Prostate gland (tissue), 2 donors: ENCODE measurements around the gene TNRC6A. TPM values are rescaled to one million over a fixed set of nuclear protein-coding genes. Genes with fewer than 3 reads are reported as not detected.
"Not testable (repeated sequence)": the region's sequence is repeated elsewhere in the genome, so short reads cannot be mapped to it uniquely, and the experiment has no call there.

Experiments used
- DNase-seq: peaks from one replicate; pipeline ENCODE4 v3.0.0-alpha.2; 2019; ENCODE audit warnings: low spot score
- H3K27ac ChIP-seq, 2 donors: fragments of 200-600 bp; sonication (generic); 2 replicates each; pipeline ENCODE4 v1.5.1; 2017 to 2019
- H3K27me3 ChIP-seq: fragments of 200-600 bp; sonication (generic); replicated peaks from 2 replicates; pipeline ENCODE4 v1.5.1; 2019; ENCODE audit not compliant: insufficient read depth
- H3K36me3 ChIP-seq, 2 donors: fragments of 200-600 bp; sonication (generic); 1 replicate in 1 of 2; 2 replicates in 1 of 2; pipeline versions ENCODE4 v1.5.1 to v1.8.1; 2017 to 2019
- H3K4me1 ChIP-seq: fragments of 200-600 bp; sonication (generic); replicated peaks from 2 replicates; pipeline ENCODE4 v1.5.1; 2019
- H3K4me3 ChIP-seq, 2 donors: fragments of 200-600 bp; sonication (generic); 2 replicates each; pipeline ENCODE4 v1.5.1; 2017 to 2019
- H3K9me3 ChIP-seq: fragments of 200-600 bp; sonication (generic); 2 replicates; pipeline ENCODE4 v1.5.1; 2017
- POLR2A ChIP-seq: fragments of 450-650 bp; IDR thresholded peaks from one replicate; pipeline ENCODE4 v1.6.1; 2016; ENCODE audit warnings: antibody characterized with exemption, mild to moderate bottlenecking
- POLR2AphosphoS5 ChIP-seq: sonication (generic); formaldehyde crosslinking; IDR thresholded peaks from one replicate; pipeline ENCODE4 v1.6.1; 2017; ENCODE audit warnings: antibody characterized with exemption
- WGBS: methylation state at CpG from one replicate; pipeline ENCODE4 v1.1.5; 2018; 5-methylcytosine and 5-hydroxymethylcytosine counted together
- intact Hi-C: fragments of 100-400 bp; cut with DNase I; formaldehyde crosslinking; loops from one replicate; pipeline ENCODE4 v1.14.2; 2022
- total RNA-seq, 2 donors: library from RNA; depleted of rRNA; stranded (reverse); fragments of >200 nt; gene quantifications; one replicate each; pipeline ENCODE4 v1.1.0, GENCODE V29; 2016
- TF ChIP-seq, protein P1 (sequence below), 4 experiments: fragments of 200-600 bp in 2 of 4; fragments of 450-650 bp in 2 of 4; sonication (generic) in 2 of 4; IDR thresholded peaks; 1 replicate in 3 of 4; 2 replicates in 1 of 4; pipeline ENCODE4 v1.5.1; 2016 to 2019; ENCODE audit warnings: antibody characterized with exemption in 4 of 4, mild to moderate bottlenecking in 2 of 4, moderate library complexity in 2 of 4

The TNRC6A gene
- total RNA-seq, 2 donors from 2014 or later: 37.5 to 65.5 TPM

DNA sequence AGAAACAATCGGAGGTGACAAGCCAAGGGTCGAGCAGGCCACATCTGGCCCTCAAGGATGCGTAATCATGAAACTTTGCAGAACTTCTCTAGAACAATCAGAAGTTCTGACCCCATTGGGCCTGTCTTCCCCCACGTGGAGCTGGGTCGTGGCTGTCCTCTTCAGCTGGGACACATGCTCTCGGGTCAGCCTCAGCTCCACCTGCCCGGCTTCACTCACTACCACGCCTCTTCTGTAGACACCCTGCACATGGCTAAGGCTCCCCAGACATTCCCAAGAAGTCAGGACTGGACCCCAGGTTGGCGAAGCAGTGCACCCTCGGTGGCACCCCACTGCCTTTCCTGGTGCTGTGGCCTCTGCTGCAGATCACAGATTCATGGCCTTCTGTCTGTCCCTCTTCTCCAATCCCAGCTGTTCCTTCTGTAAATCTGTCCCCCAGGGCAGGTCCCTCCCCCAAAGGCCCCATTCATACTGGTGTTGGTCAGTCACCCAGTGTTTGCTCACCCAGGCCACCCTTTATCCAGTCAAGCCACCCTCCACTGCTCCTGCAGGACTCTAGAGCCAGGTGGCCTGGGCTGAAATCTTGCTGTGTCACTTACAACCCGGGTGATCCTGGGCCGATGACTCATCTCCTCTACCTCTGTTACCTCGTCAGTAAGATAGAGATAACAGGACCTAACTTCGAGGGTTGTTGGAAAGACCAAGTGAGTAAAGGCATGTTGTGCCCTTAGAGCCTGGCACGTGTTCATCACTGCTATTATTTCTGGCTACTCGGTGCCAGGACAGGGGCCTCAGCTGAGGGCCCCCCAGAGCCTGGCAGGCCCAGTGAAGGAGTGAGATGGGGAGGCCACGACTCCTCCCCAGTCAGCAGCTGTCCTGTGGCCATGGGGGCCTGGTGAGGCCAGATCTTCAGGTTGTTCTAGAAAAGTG lies 114.9 kb downstream of the TNRC6A start:
- H3K36me3 ChIP-seq: no peaks in the 10 kb centered on the region
- intact Hi-C loops: no loop called here
- no peak for TF ChIP-seq POLR2A
- WGBS: 82% methylated on average over 17 of the region's 17 CpGs
- no peaks in the 10 kb centered on the region for H3K27me3 ChIP-seq
- H3K4me1 ChIP-seq: no peaks in the 10 kb centered on the region
- no peaks in the 10 kb centered on the region for H3K9me3 ChIP-seq
- DNase-seq: no peak
- H3K27ac ChIP-seq: no peak overlapping the region
- no peak overlapping the region for H3K4me3 ChIP-seq

DNA sequence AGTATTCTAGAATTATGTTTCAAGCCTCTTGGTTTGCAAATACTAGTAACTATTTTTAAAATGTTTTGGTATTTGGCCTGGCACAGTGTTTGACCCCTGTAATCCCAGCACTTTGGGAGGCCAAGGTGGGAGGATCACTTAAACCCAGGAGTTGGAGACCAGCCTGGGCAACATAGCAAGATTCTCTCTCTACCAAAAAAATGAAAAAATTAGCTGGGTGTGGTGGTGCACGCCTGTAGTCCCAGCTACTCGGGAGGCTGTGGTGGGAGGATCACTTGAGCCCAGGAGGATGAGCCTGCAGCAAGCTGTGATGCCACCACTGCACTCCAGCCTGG lies 115.5 kb downstream of the TNRC6A start:
- intact Hi-C loops, H3K4me1 ChIP-seq, H3K27me3 ChIP-seq, H3K4me3 ChIP-seq, H3K9me3 ChIP-seq, DNase-seq, H3K27ac ChIP-seq, H3K36me3 ChIP-seq: not testable (repeated sequence)
- 95% methylated on average over 2 of the region's 2 CpGs for WGBS

DNA sequence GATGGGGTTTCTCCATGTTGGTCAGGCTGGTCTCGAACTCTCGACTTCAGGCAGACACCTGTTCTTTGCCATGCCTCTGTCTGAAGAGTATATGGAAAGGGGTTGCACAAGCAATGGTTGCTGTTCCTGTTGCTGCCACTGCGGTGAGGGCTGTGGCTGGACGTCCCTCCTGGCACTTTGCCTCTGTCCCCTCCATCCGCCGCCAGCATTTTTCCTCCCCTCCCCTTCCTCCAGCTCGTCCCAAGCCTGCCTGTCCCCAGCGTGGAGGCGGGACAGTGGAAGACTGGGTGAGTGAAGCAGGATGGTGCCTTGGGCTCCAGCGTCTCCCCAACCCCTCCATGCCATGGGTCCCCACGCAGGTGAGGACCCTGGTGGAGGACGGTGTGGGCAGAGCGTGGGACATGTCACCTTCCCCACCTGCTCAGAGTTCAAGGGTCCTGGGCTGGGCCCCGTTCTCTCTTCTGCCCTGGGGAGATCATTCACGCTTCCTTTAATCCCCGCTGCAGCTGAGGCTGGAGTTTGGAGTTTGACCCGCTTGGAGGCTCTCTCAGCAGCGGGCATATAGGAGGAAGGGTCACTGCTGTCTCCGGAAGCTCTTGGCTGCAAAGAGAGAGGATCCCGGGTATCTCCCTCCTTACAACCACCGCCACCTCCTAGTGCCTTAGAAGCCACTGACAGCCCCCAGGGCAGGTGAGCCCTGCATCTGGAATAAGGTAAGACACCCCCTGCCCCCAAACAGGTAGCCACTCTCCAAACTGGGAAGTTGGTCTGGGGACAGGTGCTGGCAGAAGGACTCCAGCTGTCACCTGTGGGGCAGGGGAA lies 116.5 kb downstream of the TNRC6A start, which contains the start of gene SLC5A11:
TSS of gene SLC5A11 (plus strand) at position 238 of the 822 bp plus-strand sequence. CDS start 12,681 bp downstream, outside the sequence.
- TF ChIP-seq POLR2A (no peak), POLR2AphosphoS5 (no peak)
- TF ChIP-seq, protein P1, sequence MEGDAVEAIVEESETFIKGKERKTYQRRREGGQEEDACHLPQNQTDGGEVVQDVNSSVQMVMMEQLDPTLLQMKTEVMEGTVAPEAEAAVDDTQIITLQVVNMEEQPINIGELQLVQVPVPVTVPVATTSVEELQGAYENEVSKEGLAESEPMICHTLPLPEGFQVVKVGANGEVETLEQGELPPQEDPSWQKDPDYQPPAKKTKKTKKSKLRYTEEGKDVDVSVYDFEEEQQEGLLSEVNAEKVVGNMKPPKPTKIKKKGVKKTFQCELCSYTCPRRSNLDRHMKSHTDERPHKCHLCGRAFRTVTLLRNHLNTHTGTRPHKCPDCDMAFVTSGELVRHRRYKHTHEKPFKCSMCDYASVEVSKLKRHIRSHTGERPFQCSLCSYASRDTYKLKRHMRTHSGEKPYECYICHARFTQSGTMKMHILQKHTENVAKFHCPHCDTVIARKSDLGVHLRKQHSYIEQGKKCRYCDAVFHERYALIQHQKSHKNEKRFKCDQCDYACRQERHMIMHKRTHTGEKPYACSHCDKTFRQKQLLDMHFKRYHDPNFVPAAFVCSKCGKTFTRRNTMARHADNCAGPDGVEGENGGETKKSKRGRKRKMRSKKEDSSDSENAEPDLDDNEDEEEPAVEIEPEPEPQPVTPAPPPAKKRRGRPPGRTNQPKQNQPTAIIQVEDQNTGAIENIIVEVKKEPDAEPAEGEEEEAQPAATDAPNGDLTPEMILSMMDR (IDR thresholded peaks at IDR 0.05): no peak
- Histone ChIP-seq H3K4me1 (no peaks in the 10 kb centered on the region), H3K9me3 (no peaks in the 10 kb centered on the region), H3K4me3 (no peak within 1 kb of the TSS), H3K27me3 (no peaks in the 10 kb centered on the region), H3K27ac (no peak within 1 kb of the TSS), H3K36me3 (no peaks in the 10 kb centered on the region)
- WGBS: 74% methylated on average over 21 of the region's 21 CpGs
- DNase-seq: no peak
- intact Hi-C loops: no loop called here

DNA sequence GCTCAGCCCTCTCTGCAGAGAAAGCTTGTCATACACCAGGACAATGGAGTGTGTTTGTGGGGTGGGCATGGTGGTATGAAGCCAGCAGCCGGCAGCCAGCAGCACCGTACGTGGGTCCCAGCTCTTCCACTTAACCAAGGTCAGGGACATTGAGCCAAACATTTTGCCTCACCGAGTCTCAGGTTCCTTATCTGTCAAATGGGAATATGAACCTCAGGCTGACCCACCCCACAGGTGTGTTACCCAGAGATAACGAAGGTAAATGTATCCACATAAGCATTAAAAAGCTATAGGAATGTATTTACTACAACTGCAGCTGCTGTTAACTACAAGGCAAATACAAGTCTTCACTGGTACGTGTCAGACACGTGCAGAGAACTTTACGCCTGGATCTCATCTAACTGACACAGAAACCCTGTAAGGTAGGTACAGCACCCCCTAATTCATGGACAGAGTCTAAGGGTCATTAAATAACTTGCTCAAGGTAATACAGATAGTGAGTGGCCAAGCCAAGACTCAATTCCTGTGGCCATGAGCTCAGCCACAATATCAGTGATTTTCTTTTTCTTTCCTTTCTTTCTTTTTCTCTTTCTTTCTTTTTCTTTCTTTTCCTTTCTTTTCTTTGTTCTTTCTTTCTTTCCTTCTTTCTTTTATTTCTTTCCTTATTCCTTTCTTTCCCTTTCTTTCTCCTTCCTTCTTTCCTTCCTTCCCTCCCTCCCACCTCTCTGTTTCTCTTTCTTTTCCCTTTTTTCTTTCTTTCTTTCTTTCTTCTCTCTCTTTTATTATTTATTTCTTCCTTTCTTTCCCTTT lies 117.3 kb downstream of the TNRC6A start:
- intact Hi-C loops: no loop called here
- no peaks in the 10 kb centered on the region for H3K9me3 ChIP-seq
- H3K4me1 ChIP-seq: no peaks in the 10 kb centered on the region
- no peak for DNase-seq
- no peak overlapping the region for H3K27ac ChIP-seq
- H3K27me3 ChIP-seq: no peaks in the 10 kb centered on the region
- H3K36me3 ChIP-seq: no peaks in the 10 kb centered on the region
- TF ChIP-seq, protein P1 (IDR thresholded peaks at IDR 0.05): no peak
- no peak for TF ChIP-seq POLR2AphosphoS5
- no peak for TF ChIP-seq POLR2A
- 64% methylated on average over 8 of the region's 8 CpGs for WGBS
- H3K4me3 ChIP-seq: no peak overlapping the region

DNA sequence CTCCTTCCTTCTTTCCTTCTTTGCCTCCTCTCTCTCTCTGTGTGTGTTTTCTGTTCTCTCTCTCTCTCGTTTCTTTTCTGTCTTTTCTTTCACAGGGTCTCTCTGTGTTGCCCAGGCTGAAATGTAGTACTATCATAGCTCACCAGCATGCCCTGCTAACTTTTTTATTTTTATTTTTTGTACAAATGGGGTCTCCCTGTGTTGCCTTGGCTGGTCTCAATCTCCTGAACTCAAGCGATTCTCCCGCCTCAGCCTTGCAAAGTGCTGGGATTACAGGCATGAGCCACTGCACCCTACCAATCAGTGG lies 117.9 kb downstream of the TNRC6A start:
- 95% methylated on average over 3 of the region's 3 CpGs for WGBS
- TF ChIP-seq POLR2A (no peak), POLR2AphosphoS5 (no peak)
- TF ChIP-seq, protein P1 (IDR thresholded peaks at IDR 0.05): no peak
- Histone ChIP-seq H3K9me3 (no peaks in the 10 kb centered on the region), H3K4me3 (no peak overlapping the region), H3K4me1 (no peaks in the 10 kb centered on the region), H3K27ac (no peak overlapping the region), H3K27me3 (no peaks in the 10 kb centered on the region), H3K36me3 (no peaks in the 10 kb centered on the region)
- DNase-seq: no peak
- intact Hi-C loops: no loop called here
